HEK293 (cell line): Measurements from ENCODE around the gene NAV2.

Experiments used
- CTCF ChIA-PET: fragments of 350-600 bp; formaldehyde crosslinking; extraction: SDS; loops from one replicate; lab custom pipeline; 2021; ENCODE audit warnings: antibody characterized with exemption; lab: Yijun Ruan, JAX
- POLR2A ChIA-PET: fragments of 300-600 bp; formaldehyde crosslinking; extraction: SDS; loops from one replicate; lab custom pipeline; 2020; ENCODE audit warnings: antibody characterized with exemption, inconsistent platforms; lab: Yijun Ruan, JAX
- H3K27ac ChIP-seq: fragments of 200-500 bp; sonication (Bioruptor generic); 2 replicates; pipeline ENCODE4 v1.5.1; 2014; ENCODE audit warnings: low read depth, low read length, control low read depth, inconsistent platforms; ENCODE audit errors: extremely low read depth
- H3K36me3 ChIP-seq, 2 experiments: fragments of 200-500 bp in 1 of 2; sonication (Bioruptor generic) in 1 of 2; 1 replicate in 1 of 2; 2 replicates in 1 of 2; pipeline ENCODE4 v1.5.1; 2014 to 2017; ENCODE audit warnings: inconsistent platforms in 2 of 2, low read length in 2 of 2; ENCODE audit not compliant: control insufficient read depth in 2 of 2, insufficient read depth in 1 of 2
- H3K4me1 ChIP-seq: fragments of 200-500 bp; sonication (Bioruptor generic); 2 replicates; pipeline ENCODE4 v1.5.1; 2014; ENCODE audit warnings: mild to moderate bottlenecking, low read length, inconsistent platforms; ENCODE audit not compliant: control insufficient read depth, insufficient read depth
- H3K4me3 ChIP-seq: 2 replicates; pipeline ENCODE4 v1.5.1; 2011; ENCODE audit warnings: low read depth, mild to moderate bottlenecking, control low read depth, low read length, moderate library complexity
- H3K9me3 ChIP-seq: fragments of 200-500 bp; sonication (Bioruptor generic); 2 replicates; pipeline ENCODE4 v1.5.1; 2014; ENCODE audit warnings: low read depth, low read length, inconsistent platforms; ENCODE audit not compliant: control insufficient read depth, insufficient read depth
- TSHZ1 ChIP-seq: fragments of 450-650 bp; formaldehyde crosslinking; IDR thresholded peaks from 2 replicates; pipeline ENCODE4 v1.5.1; 2016; ENCODE audit warnings: missing biosample characterization, missing genetic modification characterization, borderline replicate concordance
- ZBTB11 ChIP-seq: fragments of 450-650 bp; formaldehyde crosslinking; conservative IDR thresholded peaks from 2 replicates; pipeline ENCODE4 v1.5.1; 2016; ENCODE audit warnings: low read depth, missing biosample characterization, missing genetic modification characterization
- ZFP37 ChIP-seq: fragments of 450-650 bp; formaldehyde crosslinking; IDR thresholded peaks from 2 replicates; pipeline ENCODE4 v1.5.1; 2016; ENCODE audit warnings: missing biosample characterization, missing genetic modification characterization
- ZNF114 ChIP-seq: fragments of 450-650 bp; formaldehyde crosslinking; IDR thresholded peaks from 2 replicates; pipeline ENCODE4 v1.5.0; 2017; ENCODE audit warnings: missing biosample characterization, missing genetic modification characterization
- ZNF280D ChIP-seq: fragments of 450-650 bp; formaldehyde crosslinking; IDR thresholded peaks from 2 replicates; pipeline ENCODE4 v1.5.1; 2016; ENCODE audit warnings: missing biosample characterization, missing genetic modification characterization
- ZNF311 ChIP-seq: fragments of 450-650 bp; formaldehyde crosslinking; IDR thresholded peaks from 2 replicates; pipeline ENCODE4 v1.5.1; 2017; ENCODE audit warnings: missing biosample characterization, missing genetic modification characterization, borderline replicate concordance
- ZNF354C ChIP-seq: fragments of 450-650 bp; formaldehyde crosslinking; IDR thresholded peaks from 2 replicates; pipeline ENCODE4 v1.5.1; 2016; ENCODE audit warnings: missing biosample characterization, missing genetic modification characterization, low read depth, borderline replicate concordance
- ZNF398 ChIP-seq: fragments of 450-650 bp; formaldehyde crosslinking; IDR thresholded peaks from 2 replicates; pipeline ENCODE4 v1.5.1; 2017; ENCODE audit warnings: missing biosample characterization, missing genetic modification characterization
- ZNF426 ChIP-seq: fragments of 450-650 bp; formaldehyde crosslinking; IDR thresholded peaks from 2 replicates; pipeline ENCODE4 v1.5.1; 2017; ENCODE audit warnings: missing biosample characterization, missing genetic modification characterization, mild to moderate bottlenecking, inconsistent platforms, moderate library complexity
- ZNF521 ChIP-seq: fragments of 450-650 bp; formaldehyde crosslinking; IDR thresholded peaks from 2 replicates; pipeline ENCODE4 v1.5.1; 2017; ENCODE audit warnings: missing biosample characterization, mild to moderate bottlenecking, missing genetic modification characterization
- ZNF561 ChIP-seq: fragments of 450-650 bp; IDR thresholded peaks from 2 replicates; pipeline ENCODE4 v1.5.1; 2018; ENCODE audit warnings: missing biosample characterization, missing genetic modification characterization, borderline replicate concordance
- ZNF658 ChIP-seq: fragments of 450-650 bp; formaldehyde crosslinking; IDR thresholded peaks from 2 replicates; pipeline ENCODE4; 2016; ENCODE audit warnings: missing biosample characterization, missing genetic modification characterization
- ZNF747 ChIP-seq: fragments of 450-650 bp; formaldehyde crosslinking; IDR thresholded peaks from 2 replicates; pipeline ENCODE4 v1.5.1; 2016; ENCODE audit warnings: missing biosample characterization, missing genetic modification characterization
- ZNF777 ChIP-seq: fragments of 450-650 bp; formaldehyde crosslinking; IDR thresholded peaks from 2 replicates; pipeline ENCODE4 v1.5.1; 2017; ENCODE audit warnings: missing biosample characterization, missing genetic modification characterization, borderline replicate concordance
- ZNF792 ChIP-seq: fragments of 450-650 bp; formaldehyde crosslinking; IDR thresholded peaks from 2 replicates; pipeline ENCODE4 v1.5.1; 2016; ENCODE audit warnings: missing biosample characterization, missing genetic modification characterization
- ZNF837 ChIP-seq: fragments of 450-650 bp; formaldehyde crosslinking; IDR thresholded peaks from 2 replicates; pipeline ENCODE4 v1.5.1; 2016; ENCODE audit warnings: missing biosample characterization, missing genetic modification characterization
- ZSCAN4 ChIP-seq: fragments of 450-650 bp; formaldehyde crosslinking; IDR thresholded peaks from 2 replicates; pipeline ENCODE4 v1.5.1; 2017; ENCODE audit warnings: missing biosample characterization, missing genetic modification characterization
- TF ChIP-seq, protein P1 (sequence below): fragments of 450-650 bp; formaldehyde crosslinking; IDR thresholded peaks from 2 replicates; pipeline ENCODE4 v1.5.1; 2016; ENCODE audit warnings: missing biosample characterization, missing genetic modification characterization

NAV2 gene

DNA sequence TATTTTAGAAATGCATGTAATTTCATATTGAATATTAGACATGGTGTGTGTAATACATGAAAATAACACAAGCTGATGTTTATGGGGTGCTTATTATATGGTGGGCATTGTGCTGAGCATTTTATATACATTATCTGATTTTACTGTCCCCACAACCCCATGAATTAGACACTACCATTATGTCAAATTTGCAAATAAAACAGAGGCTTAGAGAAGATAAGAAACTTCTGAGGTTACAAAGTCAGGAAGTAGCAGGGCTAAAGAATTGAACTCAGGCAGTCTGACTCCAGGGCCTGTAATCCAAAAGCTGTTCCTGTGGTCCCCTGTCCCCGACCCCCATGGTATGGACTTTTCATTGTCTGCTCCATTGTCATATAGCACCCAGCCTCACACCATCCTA lies 49.4 kb upstream of the NAV2 start:
- CTCF ChIA-PET: interaction anchor here (0.5 kb wide), 1 partner anchor 34 kb away, joined by 3 read pairs; no protein-coding TSS in a partner anchor
- TF ChIP-seq ZSCAN4: no peak
- TF ChIP-seq ZNF426: no peak
- no peak for TF ChIP-seq ZNF398
- TF ChIP-seq ZNF280D (tag by site-specific recombination): no peak
- no peak for TF ChIP-seq ZFP37 (tag by site-specific recombination)
- no peak for TF ChIP-seq ZNF747 (tag by site-specific recombination)
- no peak for TF ChIP-seq ZNF561 (tag by site-specific recombination)
- TF ChIP-seq ZBTB11: no peak
- TF ChIP-seq TSHZ1 (tag by site-specific recombination): no peak
- no peak for TF ChIP-seq ZNF114 (tag by site-specific recombination)

GRCh38 chr11:19664886-19665548 lies 47.6 kb upstream of the NAV2 start:
- Histone ChIP-seq H3K4me3 (no peak overlapping the region), H3K4me1 (no peaks in the 10 kb centered on the region), H3K9me3 (no peaks in the 10 kb centered on the region), H3K27ac (no peak overlapping the region), H3K36me3 (no peaks in the 10 kb centered on the region)
- POLR2A ChIA-PET: no interaction called here
- CTCF ChIA-PET: interaction anchor here (0.8 kb wide), 1 partner anchor 239 kb away, joined by 3 read pairs; no protein-coding TSS in a partner anchor
- TF ChIP-seq ZNF837 (tag by site-specific recombination) (no peak), ZNF521 (no peak), ZNF792 (tag by site-specific recombination) (no peak), ZNF311 (no peak), ZNF658 (tag by site-specific recombination) (no peak), ZNF354C (tag by site-specific recombination) (no peak), ZNF777 (tag by site-specific recombination) (no peak)
- TF ChIP-seq, protein P1, sequence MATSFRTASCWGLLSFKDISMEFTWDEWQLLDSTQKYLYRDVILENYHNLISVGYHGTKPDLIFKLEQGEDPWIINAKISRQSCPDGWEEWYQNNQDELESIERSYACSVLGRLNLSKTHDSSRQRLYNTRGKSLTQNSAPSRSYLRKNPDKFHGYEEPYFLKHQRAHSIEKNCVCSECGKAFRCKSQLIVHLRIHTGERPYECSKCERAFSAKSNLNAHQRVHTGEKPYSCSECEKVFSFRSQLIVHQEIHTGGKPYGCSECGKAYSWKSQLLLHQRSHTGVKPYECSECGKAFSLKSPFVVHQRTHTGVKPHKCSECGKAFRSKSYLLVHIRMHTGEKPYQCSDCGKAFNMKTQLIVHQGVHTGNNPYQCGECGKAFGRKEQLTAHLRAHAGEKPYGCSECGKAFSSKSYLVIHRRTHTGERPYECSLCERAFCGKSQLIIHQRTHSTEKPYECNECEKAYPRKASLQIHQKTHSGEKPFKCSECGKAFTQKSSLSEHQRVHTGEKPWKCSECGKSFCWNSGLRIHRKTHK: no peak

More for the DNA sequence above, 49.4 kb upstream of the NAV2 start:
- no peak overlapping the region for H3K27ac ChIP-seq
- no peak overlapping the region for H3K4me3 ChIP-seq
- POLR2A ChIA-PET: no interaction called here
- H3K36me3 ChIP-seq: no peaks in the 10 kb centered on the region
- H3K9me3 ChIP-seq: no peaks in the 10 kb centered on the region
- no peaks in the 10 kb centered on the region for H3K4me1 ChIP-seq
